Measurements from ENCODE around the gene SERPINA3.
"Not testable (repeated sequence)": the region's sequence is repeated elsewhere in the genome, so short reads cannot be mapped to it uniquely, and the experiment has no call there.

The SERPINA3 gene

GRCh38 chr14:94601884-94602391 lies 10.3 kb upstream of the SERPINA3 start:
- no peak for DNase-seq (ENCODE audit: low spot score)
- TF ChIP-seq CTCF (IDR thresholded peaks at IDR 0.05; ENCODE audit: extremely low read depth, missing control alignments): no peak

- TF ChIP-seq CTCF (IDR thresholded peaks at IDR 0.05; ENCODE audit: extremely low read depth, missing control alignments): no peak
- DNase-seq (ENCODE audit: low spot score): no peak
Observed at GRCh38 chr14:94602722-94603121, 9.5 kb upstream of the SERPINA3 start.

GRCh38 chr14:94605361-94605760 lies 6.8 kb upstream of the SERPINA3 start:
- no peak for DNase-seq (ENCODE audit: low spot score)

DNA sequence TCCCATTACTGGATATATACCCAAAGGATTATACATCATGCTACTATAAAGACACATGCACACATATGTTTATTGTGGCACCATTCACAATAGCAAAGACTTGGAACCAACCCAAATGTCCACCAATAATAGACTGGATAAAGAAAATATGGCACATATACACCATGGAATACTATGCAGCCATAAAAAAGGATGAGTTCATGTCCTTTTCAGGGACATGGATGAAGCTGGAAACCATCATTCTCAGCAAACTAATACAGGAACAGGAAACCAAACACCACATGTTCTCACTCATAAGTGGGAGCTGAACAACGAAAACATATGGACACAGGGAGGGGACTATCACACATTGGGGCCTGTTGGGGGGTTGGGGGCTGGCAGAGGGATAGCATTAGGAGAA lies 3.2 kb upstream of the SERPINA3 start:
- DNase-seq (ENCODE audit: low spot score): not testable (repeated sequence)

More at GRCh38 chr14:94605361-94605760, 6.8 kb upstream of the SERPINA3 start:
- TF ChIP-seq CTCF (IDR thresholded peaks at IDR 0.05; ENCODE audit: extremely low read depth, missing control alignments): no peak

DNA sequence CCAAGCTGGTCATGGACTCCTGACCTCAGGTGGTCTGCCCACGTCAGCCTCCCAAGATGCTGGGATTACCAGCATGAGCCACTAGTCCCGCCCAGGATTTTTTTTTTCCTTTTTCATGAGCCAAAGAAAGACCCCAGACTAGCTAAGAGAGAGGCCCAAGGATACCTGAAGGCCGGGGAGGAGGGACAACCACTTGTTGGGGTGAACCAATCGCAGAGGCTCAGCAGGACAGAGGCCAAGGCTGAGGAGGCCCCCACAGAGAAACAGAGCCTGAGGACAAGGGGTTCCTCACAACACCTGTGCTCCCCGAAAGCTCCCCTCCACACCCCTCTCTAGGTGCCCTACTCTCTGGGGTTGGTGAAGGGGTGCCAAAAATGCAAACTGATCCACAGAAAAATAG lies 1.0 kb upstream of the SERPINA3 start:
- TF ChIP-seq CTCF (IDR thresholded peaks at IDR 0.05; ENCODE audit: extremely low read depth, missing control alignments): no peak
- no peak for DNase-seq (ENCODE audit: low spot score)

DNA sequence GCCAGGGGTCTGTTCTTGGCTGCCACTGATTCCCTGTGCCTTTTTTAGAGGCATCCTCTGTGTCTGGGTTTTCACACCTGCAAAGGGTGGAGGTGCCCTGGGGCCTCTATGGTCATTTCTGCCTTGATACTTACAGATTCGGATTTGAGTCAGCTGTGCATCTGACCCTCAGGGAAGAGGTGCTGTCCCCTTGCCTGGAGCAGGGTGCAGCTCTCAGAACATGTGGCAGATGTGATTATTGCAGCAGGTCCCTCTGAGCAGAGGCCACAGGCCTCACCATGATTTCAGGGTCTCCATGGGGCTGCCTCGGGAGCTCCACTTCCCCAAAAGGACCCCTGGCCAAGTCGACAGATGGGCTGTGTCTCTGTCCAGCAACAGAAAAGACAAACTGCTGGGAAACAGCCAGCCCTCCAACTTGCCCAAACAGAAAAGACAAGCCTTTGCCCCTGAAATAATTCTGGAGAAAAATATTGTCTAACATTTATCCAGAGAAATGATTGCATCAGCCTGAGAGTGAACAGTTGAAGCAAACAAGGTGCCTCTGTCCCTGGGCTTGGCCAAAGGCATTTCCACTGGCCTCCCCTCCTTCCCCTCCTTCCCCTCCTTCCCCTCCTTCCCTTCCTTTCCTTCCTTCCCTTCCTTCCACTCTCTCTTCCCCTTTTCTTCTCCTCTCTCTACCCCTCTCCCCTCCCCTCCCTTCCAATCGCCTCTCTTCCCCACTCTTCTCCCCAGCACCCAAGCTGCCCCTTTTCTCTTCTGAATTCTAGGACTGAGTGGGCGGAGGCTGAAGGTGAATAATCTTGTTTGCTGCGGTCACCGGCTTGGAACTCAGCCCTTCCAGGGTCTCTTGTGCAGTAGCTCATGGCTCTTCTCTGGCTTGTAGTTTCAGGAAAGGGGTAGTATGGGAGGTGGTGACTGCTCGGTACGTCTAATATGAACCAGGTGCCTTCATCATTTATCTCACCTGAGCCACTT lies 676 bp downstream of the SERPINA3 start:
- no peak for DNase-seq (ENCODE audit: low spot score)
- TF ChIP-seq CTCF (IDR thresholded peaks at IDR 0.05; ENCODE audit: extremely low read depth, missing control alignments): no peak

DNA sequence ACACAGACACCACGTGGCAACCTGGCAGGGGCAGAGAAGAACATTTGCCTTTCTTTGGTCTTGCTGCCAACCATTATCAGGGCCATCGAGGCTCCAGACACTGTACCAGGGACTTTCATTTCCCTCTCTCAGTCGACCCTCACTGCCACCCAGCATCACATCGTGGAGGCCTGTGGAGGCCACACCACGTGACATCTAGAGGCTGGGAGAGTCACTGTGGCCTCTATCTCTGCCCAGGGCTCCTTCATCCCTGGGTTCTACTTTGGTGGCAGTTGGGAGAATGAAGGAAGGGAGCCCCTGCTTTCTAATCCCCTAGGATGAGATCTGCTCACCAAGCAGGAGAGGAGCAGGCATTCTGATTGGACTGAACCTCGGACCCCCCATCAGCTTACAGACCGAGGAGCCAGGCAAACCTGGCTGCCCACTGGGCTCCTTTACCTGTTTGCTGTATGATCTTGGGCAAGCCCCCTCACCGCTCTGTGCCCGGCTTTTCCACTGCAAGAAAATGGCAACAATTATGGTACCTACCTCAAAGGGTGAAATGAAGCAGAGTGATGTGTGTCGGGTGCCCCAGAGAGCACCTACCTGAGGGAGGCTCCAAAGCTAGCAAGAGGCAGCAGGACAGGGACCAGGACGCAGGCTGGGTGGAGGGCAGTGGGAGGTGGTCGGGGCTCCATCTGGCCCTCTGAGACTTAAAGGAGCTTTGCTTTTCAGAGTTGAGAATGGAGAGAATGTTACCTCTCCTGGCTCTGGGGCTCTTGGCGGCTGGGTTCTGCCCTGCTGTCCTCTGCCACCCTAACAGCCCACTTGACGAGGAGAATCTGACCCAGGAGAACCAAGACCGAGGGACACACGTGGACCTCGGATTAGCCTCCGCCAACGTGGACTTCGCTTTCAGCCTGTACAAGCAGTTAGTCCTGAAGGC lies 1.8 kb downstream of the SERPINA3 start:
- no peak for DNase-seq (ENCODE audit: low spot score)
- TF ChIP-seq CTCF (IDR thresholded peaks at IDR 0.05; ENCODE audit: extremely low read depth, missing control alignments): no peak
